ENCODE data around the gene DVL1.

DNA sequence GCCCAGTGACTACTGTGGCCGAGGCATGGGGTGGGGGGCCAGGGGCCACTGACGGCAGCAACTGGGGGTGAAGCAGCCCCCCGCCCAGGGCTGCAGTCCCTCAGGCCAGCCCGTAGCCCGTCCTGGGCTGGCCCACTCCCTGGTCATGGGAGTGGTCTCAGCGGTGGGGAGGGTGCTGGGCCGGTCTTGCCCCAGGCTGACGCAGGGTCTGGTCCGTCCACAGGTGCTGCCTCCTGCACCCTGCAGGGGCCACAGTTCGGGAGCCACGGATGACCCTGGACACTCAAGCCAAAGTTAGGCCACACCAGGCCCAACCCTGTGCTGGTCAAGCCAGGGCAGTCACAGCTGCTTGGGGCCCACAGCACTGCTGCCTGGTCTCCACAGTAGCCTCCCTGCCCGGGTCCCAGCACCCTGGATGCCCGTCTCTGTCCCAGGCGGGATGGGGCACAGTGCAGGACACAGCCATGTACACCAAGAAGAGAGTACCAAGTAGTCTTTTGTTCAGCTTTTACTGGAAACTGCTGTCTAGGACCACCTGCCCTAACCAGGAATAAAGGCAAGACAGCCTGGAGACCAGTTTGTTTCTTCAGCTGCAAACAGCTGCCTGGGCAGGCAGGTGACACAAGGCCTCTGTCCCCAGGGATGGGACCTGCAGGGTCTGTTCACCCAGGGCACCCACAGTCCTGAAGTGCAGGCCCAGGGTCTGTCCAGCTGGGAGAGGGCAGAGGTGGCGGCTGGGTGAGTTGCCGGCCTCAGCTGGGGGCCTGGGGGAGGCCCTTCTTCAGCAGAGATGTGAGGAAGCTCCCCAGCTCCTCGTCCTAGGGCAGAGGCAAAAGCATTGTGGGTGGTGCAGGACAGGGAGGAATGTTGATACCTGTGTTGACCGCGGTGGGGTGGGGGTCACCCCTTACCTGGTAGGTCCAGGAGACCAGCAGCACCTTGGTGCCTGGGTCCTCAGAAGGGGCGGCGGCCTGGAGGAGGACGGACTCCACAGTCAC lies 37.8 kb downstream of the DVL1 start:
- TF ChIP-seq, protein P1, sequence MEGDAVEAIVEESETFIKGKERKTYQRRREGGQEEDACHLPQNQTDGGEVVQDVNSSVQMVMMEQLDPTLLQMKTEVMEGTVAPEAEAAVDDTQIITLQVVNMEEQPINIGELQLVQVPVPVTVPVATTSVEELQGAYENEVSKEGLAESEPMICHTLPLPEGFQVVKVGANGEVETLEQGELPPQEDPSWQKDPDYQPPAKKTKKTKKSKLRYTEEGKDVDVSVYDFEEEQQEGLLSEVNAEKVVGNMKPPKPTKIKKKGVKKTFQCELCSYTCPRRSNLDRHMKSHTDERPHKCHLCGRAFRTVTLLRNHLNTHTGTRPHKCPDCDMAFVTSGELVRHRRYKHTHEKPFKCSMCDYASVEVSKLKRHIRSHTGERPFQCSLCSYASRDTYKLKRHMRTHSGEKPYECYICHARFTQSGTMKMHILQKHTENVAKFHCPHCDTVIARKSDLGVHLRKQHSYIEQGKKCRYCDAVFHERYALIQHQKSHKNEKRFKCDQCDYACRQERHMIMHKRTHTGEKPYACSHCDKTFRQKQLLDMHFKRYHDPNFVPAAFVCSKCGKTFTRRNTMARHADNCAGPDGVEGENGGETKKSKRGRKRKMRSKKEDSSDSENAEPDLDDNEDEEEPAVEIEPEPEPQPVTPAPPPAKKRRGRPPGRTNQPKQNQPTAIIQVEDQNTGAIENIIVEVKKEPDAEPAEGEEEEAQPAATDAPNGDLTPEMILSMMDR (IDR thresholded peaks at IDR 0.05), result no peak
- no peak for TF ChIP-seq POLR2A (IDR thresholded peaks at IDR 0.05)
- no peak for TF ChIP-seq EP300 (IDR thresholded peaks at IDR 0.05)

All from upper lobe of left lung (tissue), 4 donors.